Activated naive CD4-positive, alpha-beta T cell (primary cell): ENCODE data around the gene RELB.
"Not testable (repeated sequence)": the region's sequence is repeated elsewhere in the genome, so short reads cannot be mapped to it uniquely, and the experiment has no call there.

Source experiments
- DNase-seq, 4 experiments: peaks; one replicate each; lab custom pipeline; 2025; lab: John Stamatoyannopoulos, UW

RELB gene

GRCh38 chr19:45001087-45001739 is at the start of gene RELB:
Gene RELB, plus strand, starts transcription at chr19:45001464. Its CDS starts 116 bp downstream, at chr19:45001580.
- peak; percentile 90 to 95 (median 93) for DNase-seq

GRCh38 chr19:44954278-44954648 is 47.0 kb upstream of the RELB start:
- no peak for DNase-seq

- peak; percentile 87 to 97 (median 94) for DNase-seq
Measured at GRCh38 chr19:44954649-44955504, 46.4 kb upstream of the RELB start, which contains the start of gene CLPTM1. Gene CLPTM1, plus strand, starts transcription at chr19:44955380. Its CDS starts 16 bp downstream, at chr19:44955396.

- no peak for DNase-seq
Measured at GRCh38 chr19:44955505-44956439, 45.5 kb upstream of the RELB start.

- no peak for DNase-seq
Measured at GRCh38 chr19:44957526-44957925, 43.7 kb upstream of the RELB start.

- DNase-seq = no peak
Measured at GRCh38 chr19:44958090-44958489, 43.2 kb upstream of the RELB start.

GRCh38 chr19:44959691-44960090 is 41.6 kb upstream of the RELB start:
- DNase-seq = no peak

- no peak for DNase-seq
Measured at GRCh38 chr19:44960906-44961728, 40.1 kb upstream of the RELB start.

GRCh38 chr19:44961821-44962220 is 39.4 kb upstream of the RELB start:
- no peak for DNase-seq

- DNase-seq = no peak
Measured at GRCh38 chr19:44968118-44968517, 33.1 kb upstream of the RELB start.

- no peak for DNase-seq
Measured at GRCh38 chr19:44968670-44969069, 32.6 kb upstream of the RELB start.

GRCh38 chr19:44969437-44969836 is 31.8 kb upstream of the RELB start:
- no peak for DNase-seq

- DNase-seq = not testable (repeated sequence)
Measured at GRCh38 chr19:44971451-44971850, 29.8 kb upstream of the RELB start.

- DNase-seq = no peak
Measured at GRCh38 chr19:44972802-44973201, 28.5 kb upstream of the RELB start.

GRCh38 chr19:44973982-44974735 is 27.1 kb upstream of the RELB start:
- DNase-seq = no peak

GRCh38 chr19:44974857-44975256 is 26.4 kb upstream of the RELB start:
- no peak for DNase-seq

- DNase-seq = no peak
Measured at GRCh38 chr19:44975444-44975843, 25.8 kb upstream of the RELB start.

- DNase-seq = no peak
Measured at GRCh38 chr19:44984005-44984404, 17.3 kb upstream of the RELB start.

GRCh38 chr19:44985445-44985844 is 15.8 kb upstream of the RELB start:
- no peak for DNase-seq

GRCh38 chr19:44986389-44986788 is 14.9 kb upstream of the RELB start:
- no peak for DNase-seq
